H1 (cell line): ENCODE measurements around the gene PPM1M. TPM values are rescaled to one million over a fixed set of nuclear protein-coding genes. Genes with fewer than 3 reads are reported as not detected.

Source experiments
- ASH2L ChIP-seq: fragments of 200-600, 300-600 bp; sonication (generic); IDR thresholded peaks from one replicate; pipeline ENCODE4 v1.7.1; 2017; ENCODE audit warnings: low read length
- CBX8 ChIP-seq: fragments of 300-800, 300-1000 bp; sonication (generic); IDR thresholded peaks from 2 replicates; pipeline ENCODE4 v1.7.1; 2016; ENCODE audit warnings: low read depth, low read length, borderline replicate concordance
- KDM4A ChIP-seq: IDR thresholded peaks from one replicate; pipeline ENCODE4 v1.7.1; 2012; ENCODE audit warnings: low read depth, mild to moderate bottlenecking, moderate library complexity, low read length, inconsistent platforms; ENCODE audit not compliant: severe bottlenecking
- ZNF274 ChIP-seq: IDR thresholded peaks from 2 replicates; pipeline ENCODE4 v1.7.0; 2012; ENCODE audit warnings: low read length, borderline replicate concordance; ENCODE audit errors: extremely low read depth
- polyA plus RNA-seq, 7 experiments: library from polyadenylated mRNA; depleted of rRNA in 3 of 7; stranded (reverse) in 5 of 7; unstranded in 2 of 7; fragments of >200 nt in 5 of 7; fragments of 200-250 nt in 2 of 7; gene quantifications; 1 replicate in 5 of 7; 2 replicates in 1 of 7; 4 replicates in 1 of 7; pipeline versions ENCODE4 v1.2.1 to v1.2.3, GENCODE V29; 2011 to 2013; ENCODE audit warnings: missing spikeins in 2 of 7, mixed read lengths in 2 of 7
- total RNA-seq: library from RNA; stranded (reverse); fragmentation: NEBNext Ultra II Directional; extraction: Animal tissue kit (Norgen Biotek cat#: 25700); gene quantifications from 2 replicates; pipeline ENCODE4 v1.2.1, GENCODE V29; 2021

Gene PPM1M
- total and polyA plus RNA-seq, 2 of the 8 experiments (the other 6 are each of a cell fraction or from before 2014, with no cell fraction given): 5.2 to 6.3 TPM

- no peak for TF ChIP-seq ASH2L
- no peak for TF ChIP-seq CBX8
- no peak for TF ChIP-seq KDM4A
- no peak for TF ChIP-seq ZNF274
These were observed 13.9 kb upstream of the PPM1M start (continued) for GRCh38 chr3:52231502-52232278.
